Colonic mucosa (tissue), 4 donors: ENCODE data around the gene EHHADH. TPM values are rescaled to one million over a fixed set of nuclear protein-coding genes. Genes with fewer than 3 reads are reported as not detected.
A peak's percentile ranks its signal among the peaks of the same experiment; 100 is the strongest.

ENCODE experiments used
- DNase-seq: peaks from one replicate; pipeline ENCODE4 v3.0.0-alpha.2; 2020
- H3K27ac ChIP-seq: fragments of 200-600 bp; one replicate; pipeline ENCODE4 v1.8.0; 2021
- H3K27me3 ChIP-seq: fragments of 200-600 bp; one replicate; pipeline ENCODE4 v1.8.0; 2021
- H3K36me3 ChIP-seq: fragments of 200-600 bp; one replicate; pipeline ENCODE4 v1.8.0; 2021
- H3K4me1 ChIP-seq: fragments of 200-600 bp; one replicate; pipeline ENCODE4 v1.8.0; 2021; ENCODE audit warnings: mild to moderate bottlenecking
- H3K4me3 ChIP-seq: fragments of 200-600 bp; one replicate; pipeline ENCODE4 v1.8.0; 2021
- H3K9ac ChIP-seq, 2 donors: one replicate each; pipeline ENCODE4 v1.7.0; 2013; ENCODE audit warnings: control low read depth in 2 of 2, low read depth in 2 of 2, low read length in 2 of 2
- H3K9me3 ChIP-seq: fragments of 200-600 bp; one replicate; pipeline ENCODE4 v1.8.0; 2021
- intact Hi-C: fragments of 100-400 bp; cut with DNase I; formaldehyde crosslinking; loops from one replicate; pipeline ENCODE4 v1.14.1; 2022
- total RNA-seq, 2 donors: library from RNA; stranded (reverse); fragmentation: NEBNext Ultra II Directional in 1 of 2; extraction: Animal tissue kit (Norgen Biotek cat#: 25700) in 1 of 2; gene quantifications; one replicate each; pipeline ENCODE4 v1.2.1, GENCODE V29; 2021
- TF ChIP-seq, protein P1 (sequence below): fragments of 200-600 bp; IDR thresholded peaks from one replicate; pipeline ENCODE4 v1.8.0; 2022; ENCODE audit warnings: antibody characterized with exemption, mild to moderate bottlenecking
- donor health status: healthy.
- donor health status: DM: no; HTN: no; CAD: no.
- donor health status: DM: no; HTN: no; CAD: no.

Gene EHHADH
- total RNA-seq, 2 donors from 2014 or later: 32.7 to 48.9 TPM

GRCh38 chr3:185195652-185196051, 58.2 kb downstream of the EHHADH start:
- no peaks in the 10 kb centered on the region for H3K36me3 ChIP-seq
- no peak overlapping the region for H3K4me3 ChIP-seq
- H3K4me1 ChIP-seq: no peaks in the 10 kb centered on the region
- intact Hi-C loops: no loop called here
- H3K9ac ChIP-seq: no peak overlapping the region
- H3K27me3 ChIP-seq: no peaks in the 10 kb centered on the region
- no peak overlapping the region for H3K27ac ChIP-seq
- no peaks in the 10 kb centered on the region for H3K9me3 ChIP-seq
- TF ChIP-seq, protein P1, sequence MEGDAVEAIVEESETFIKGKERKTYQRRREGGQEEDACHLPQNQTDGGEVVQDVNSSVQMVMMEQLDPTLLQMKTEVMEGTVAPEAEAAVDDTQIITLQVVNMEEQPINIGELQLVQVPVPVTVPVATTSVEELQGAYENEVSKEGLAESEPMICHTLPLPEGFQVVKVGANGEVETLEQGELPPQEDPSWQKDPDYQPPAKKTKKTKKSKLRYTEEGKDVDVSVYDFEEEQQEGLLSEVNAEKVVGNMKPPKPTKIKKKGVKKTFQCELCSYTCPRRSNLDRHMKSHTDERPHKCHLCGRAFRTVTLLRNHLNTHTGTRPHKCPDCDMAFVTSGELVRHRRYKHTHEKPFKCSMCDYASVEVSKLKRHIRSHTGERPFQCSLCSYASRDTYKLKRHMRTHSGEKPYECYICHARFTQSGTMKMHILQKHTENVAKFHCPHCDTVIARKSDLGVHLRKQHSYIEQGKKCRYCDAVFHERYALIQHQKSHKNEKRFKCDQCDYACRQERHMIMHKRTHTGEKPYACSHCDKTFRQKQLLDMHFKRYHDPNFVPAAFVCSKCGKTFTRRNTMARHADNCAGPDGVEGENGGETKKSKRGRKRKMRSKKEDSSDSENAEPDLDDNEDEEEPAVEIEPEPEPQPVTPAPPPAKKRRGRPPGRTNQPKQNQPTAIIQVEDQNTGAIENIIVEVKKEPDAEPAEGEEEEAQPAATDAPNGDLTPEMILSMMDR: no peak
- no peak for DNase-seq

GRCh38 chr3:185188816-185189215, 65.0 kb downstream of the EHHADH start:
- Histone ChIP-seq H3K9me3 (no peaks in the 10 kb centered on the region), H3K9ac (no peak overlapping the region), H3K4me1 (no peaks in the 10 kb centered on the region), H3K36me3 (no peaks in the 10 kb centered on the region), H3K4me3 (no peak overlapping the region), H3K27ac (no peak overlapping the region), H3K27me3 (no peaks in the 10 kb centered on the region)
- intact Hi-C loops: no loop called here
- TF ChIP-seq, protein P1: no peak
- no peak for DNase-seq

- Histone ChIP-seq H3K9ac (no peak overlapping the region), H3K4me1 (no peaks in the 10 kb centered on the region), H3K9me3 (no peaks in the 10 kb centered on the region), H3K36me3 (no peaks in the 10 kb centered on the region), H3K27me3 (no peaks in the 10 kb centered on the region), H3K27ac (no peak overlapping the region), H3K4me3 (no peak overlapping the region)
- intact Hi-C loops: no loop called here
- DNase-seq: peak; percentile 12
- TF ChIP-seq, protein P1: no peak
These were observed 66.5 kb downstream of the EHHADH start for GRCh38 chr3:185187391-185187790.

DNA sequence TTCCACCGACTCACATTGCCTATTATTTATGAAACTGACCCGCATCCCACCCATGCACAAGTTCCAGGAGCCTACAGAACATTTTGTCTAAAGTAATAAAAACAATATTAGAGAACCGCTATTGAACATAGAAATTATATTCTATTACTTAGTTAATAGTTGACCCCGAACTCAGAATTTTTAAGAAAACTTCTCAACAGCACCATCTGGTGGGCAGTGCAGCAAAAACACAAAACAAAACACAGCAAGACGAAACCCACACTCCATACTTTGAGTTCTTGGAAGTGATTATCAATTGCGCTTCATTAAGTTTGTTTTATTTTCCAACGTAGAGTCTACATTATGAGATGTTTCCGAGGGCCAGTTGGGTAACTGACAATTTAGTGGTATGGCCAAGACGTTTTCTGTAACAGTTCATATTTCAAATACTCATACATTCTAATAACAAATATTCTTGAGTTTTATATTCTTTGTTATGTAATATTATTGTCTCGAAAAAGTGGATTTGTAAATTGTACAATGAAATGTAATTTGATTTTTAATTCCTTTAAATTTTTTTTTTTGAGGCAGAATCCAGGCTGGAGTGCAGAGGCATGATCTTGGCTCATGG, 77.0 kb downstream of the EHHADH start:
- no peak overlapping the region for H3K9ac ChIP-seq
- peak; percentile 68 for DNase-seq
- H3K4me3 ChIP-seq: no peak overlapping the region
- TF ChIP-seq, protein P1: peak; percentile 71
- intact Hi-C loops: loop anchor here (5.0 kb wide), 2 partner anchors 105 to 300 kb away; no protein-coding TSS in a partner anchor
- no peaks in the 10 kb centered on the region for H3K9me3 ChIP-seq
- peaks cover 10% of the 10 kb centered on the region for H3K4me1 ChIP-seq
- H3K27ac ChIP-seq: no peak overlapping the region
- no peaks in the 10 kb centered on the region for H3K36me3 ChIP-seq
- H3K27me3 ChIP-seq: no peaks in the 10 kb centered on the region

GRCh38 chr3:185175370-185175987, 78.4 kb downstream of the EHHADH start:
- Histone ChIP-seq H3K9ac (peak overlapping the region; percentile 54 to 68), H3K27ac (peak overlapping the region; percentile 89), H3K27me3 (no peaks in the 10 kb centered on the region), H3K9me3 (no peaks in the 10 kb centered on the region), H3K36me3 (no peaks in the 10 kb centered on the region), H3K4me3 (no peak overlapping the region), H3K4me1 (peaks cover 10% of the 10 kb centered on the region)
- TF ChIP-seq, protein P1: no peak
- peak; percentile 89 for DNase-seq
- intact Hi-C loops: loop anchor here (5.0 kb wide), 2 partner anchors 103 to 298 kb away; no protein-coding TSS in a partner anchor
